SH-SY5Y (cell line): ENCODE measurements around the gene PDE3B.

Experiments
- GATA2 ChIP-seq: IDR thresholded peaks from 2 replicates; pipeline ENCODE4 v1.6.1; 2011; ENCODE audit warnings: mild to moderate bottlenecking, low read depth, low read length
- GATA3 ChIP-seq: IDR thresholded peaks from 2 replicates; pipeline ENCODE4 v1.6.1; 2011; ENCODE audit warnings: low read depth, mild to moderate bottlenecking, low read length, moderate library complexity

DNA sequence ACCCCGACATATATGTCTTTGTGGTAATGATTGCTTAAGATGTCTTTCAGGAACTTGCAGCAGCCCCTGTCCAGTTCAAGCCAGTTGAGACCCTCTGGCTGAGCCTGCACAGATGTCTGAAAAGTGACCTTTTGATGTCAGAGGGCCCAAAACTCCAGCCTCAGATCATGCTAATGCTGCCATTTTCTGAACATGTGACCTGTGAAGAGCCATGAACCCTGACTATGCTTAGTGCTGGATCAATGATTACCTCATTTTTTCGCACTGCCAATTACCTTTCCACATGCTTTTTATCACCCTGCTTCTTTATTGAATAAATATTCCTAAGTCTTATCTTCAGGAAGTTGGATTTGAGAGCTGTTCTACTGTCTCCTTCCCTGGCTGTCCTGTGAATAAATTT lies 255.3 kb downstream of the PDE3B start:
- no peak for TF ChIP-seq GATA2
- TF ChIP-seq GATA3: no peak
